Heart right ventricle (tissue), 16 donors: Measurements from ENCODE around the gene OLIG1. TPM values are rescaled to one million over a fixed set of nuclear protein-coding genes. Genes with fewer than 3 reads are reported as not detected.

ENCODE experiments used
- ATAC-seq, 8 donors: fragments of 200-7000 bp; cut with Tn5 transposase; one replicate each; pipeline ENCODE4 v1.9.1; 2020; ENCODE audit warnings: mild to moderate bottlenecking in 8 of 8, moderate library complexity in 8 of 8, moderate number of reproducible peaks in 1 of 8
- DNase-seq, 2 donors: peaks; one replicate each; pipeline ENCODE4 v3.0.0-alpha.2; 2020
- H3K27ac ChIP-seq, 10 donors: fragments of 200-600 bp; sonication (generic) in 2 of 10; one replicate each; pipeline versions ENCODE4 v1.5.0 to v1.8.0; 2020 to 2022; ENCODE audit warnings: mild to moderate bottlenecking in 3 of 10
- H3K27me3 ChIP-seq, 7 donors: fragments of 200-600 bp; one replicate each; pipeline ENCODE4 v1.8.0; 2021 to 2022; ENCODE audit warnings: mild to moderate bottlenecking in 2 of 7
- H3K36me3 ChIP-seq, 9 donors: fragments of 200-600 bp; sonication (generic) in 1 of 9; one replicate each; pipeline versions ENCODE4 v1.5.0 to v1.8.0; 2020 to 2022; ENCODE audit warnings: mild to moderate bottlenecking in 2 of 9
- H3K4me1 ChIP-seq, 9 donors: fragments of 200-600 bp; sonication (generic) in 1 of 9; one replicate each; pipeline versions ENCODE4 v1.5.0 to v1.8.0; 2020 to 2022; ENCODE audit warnings: mild to moderate bottlenecking in 4 of 9
- H3K4me3 ChIP-seq, 10 donors: fragments of 200-600 bp; sonication (generic) in 2 of 10; one replicate each; pipeline versions ENCODE4 v1.5.0 to v1.8.0; 2020 to 2022; ENCODE audit warnings: mild to moderate bottlenecking in 7 of 10, moderate library complexity in 2 of 10
- H3K9me3 ChIP-seq, 11 donors: fragments of 200-600 bp in 10 of 11; sonication (generic) in 2 of 11; one replicate each; pipeline versions ENCODE4 v1.5.0 to v1.8.0; 2013 to 2022; ENCODE audit warnings: mild to moderate bottlenecking in 2 of 11, control low read depth in 1 of 11, moderate library complexity in 1 of 11
- CTCF ChIP-seq, 9 donors: fragments of 200-600 bp; sonication (generic) in 2 of 9; IDR thresholded peaks; one replicate each; pipeline versions ENCODE4 v1.5.0 to v1.8.0; 2021 to 2022; ENCODE audit warnings: antibody characterized with exemption in 9 of 9, mild to moderate bottlenecking in 5 of 9, moderate library complexity in 1 of 9
- WGBS, 2 donors: extraction: QIAGEN DNeasy Blood & Tissue Kit; methylation state at CpG; one replicate each; pipeline ENCODE4 v1.1.7; 2013; ENCODE audit warnings: inconsistent platforms in 1 of 2; 5-methylcytosine and 5-hydroxymethylcytosine counted together
- intact Hi-C, 10 donors: fragments of 100-400 bp; cut with DNase I; formaldehyde crosslinking; loops; one replicate each; pipeline versions ENCODE4 v1.11.1 to v1.14.2; 2022
- polyA plus RNA-seq, 2 donors: library from polyadenylated mRNA; stranded (reverse); fragments of 200-250 nt; gene quantifications; one replicate each; pipeline ENCODE4 v1.2.3, GENCODE V29; 2013
- total RNA-seq, 10 donors: library from RNA; stranded (reverse); fragmentation: NEBNext Ultra II Directional in 3 of 10; extraction: Animal tissue kit (Norgen Biotek cat#: 25700) in 3 of 10; gene quantifications; one replicate each; pipeline versions ENCODE4 v1.2.1 to v1.2.4, GENCODE V29; 2021 to 2023
- donor health status: Arrhythmogenic right ventricular cardiomyopathy.
- donor health status: ischemic (EF 13 %, LVEDD 7.1; RV severe dilation, severe dysfunction).
- donor health status: healthy with polysubstance abuse.
- donor health status: DM: no; HTN: yes; CAD: no.
- donor health status: DM: no; HTN: no; CAD: no.
- donor health status: ischemic (EF 25% LVEDD 6.9; RV normal size, moderate dysfunction).
- donor health status: ischemic (EF 25% LVEDD 5.7; RV mildly dilated, moderate dysfunction).
- donor health status: healthy.
- donor health status: DM: yes; HTN: yes; CAD: no.
- donor health status: Ischemic cardiomyopathy.
- donor health status: ischemic (EF 35%, LVEDD 5.7; RV mildly dilated, moderate dysfunction).
- donor health status: nonischemic (EF 11% LVEDD 7.7; RV severe dilation, severe dysfunction).
- donor health status: DM: yes; HTN: yes; CAD: no.
- donor health status: PGD.
- donor health status: ischemic (EF 29% LVEDD 5.4; RV normal size, mild dysfunction).
- donor health status: nonischemic (EF 23%, LVEDD 6.1; RV moderate dilation, normal function).

OLIG1 gene
- total and polyA plus RNA-seq, 12 donors: 0.09 to 0.49 (median 0.12) TPM; not detected in 8

- WGBS, 2 donors: 14 to 18% methylated on average over 10 of the region's 10 CpGs
- no peak for ATAC-seq
- peaks cover 0 to 46% (median 25%) of the 10 kb centered on the region in 9 donors for H3K4me1 ChIP-seq
- no peak for TF ChIP-seq CTCF (IDR thresholded peaks at IDR 0.05)
- no peak overlapping the region for H3K27ac ChIP-seq
- DNase-seq: no peak
- no peaks in the 10 kb centered on the region for H3K9me3 ChIP-seq
- H3K27me3 ChIP-seq: peaks cover 71 to 100% (median 100%) of the 10 kb centered on the region in 7 donors
- H3K4me3 ChIP-seq: peak overlapping the region in 1 of 10 donors; percentile 2
- intact Hi-C loops: no loop called here
- peaks cover 0 to 6% (median 0%) of the 10 kb centered on the region in 9 donors for H3K36me3 ChIP-seq
Measured at GRCh38 chr21:33029975-33030461, 39.9 kb upstream of the OLIG1 start.

GRCh38 chr21:33030633-33031032, 39.3 kb upstream of the OLIG1 start:
- WGBS, 2 donors: 28 to 32% methylated on average over 6 of the region's 6 CpGs
- TF ChIP-seq CTCF (IDR thresholded peaks at IDR 0.05): no peak
- Histone ChIP-seq H3K4me3 (no peak overlapping the region), H3K27me3 (peaks cover 65 to 100% (median 100%) of the 10 kb centered on the region in 7 donors), H3K27ac (no peak overlapping the region), H3K9me3 (no peaks in the 10 kb centered on the region), H3K4me1 (peaks cover 0 to 39% (median 20%) of the 10 kb centered on the region in 9 donors), H3K36me3 (peaks cover 0 to 6% (median 0%) of the 10 kb centered on the region in 9 donors)
- intact Hi-C loops: no loop called here
- no peak for DNase-seq
- ATAC-seq: no peak

GRCh38 chr21:33031152-33031911, 38.6 kb upstream of the OLIG1 start:
- Histone ChIP-seq H3K4me1 (peaks cover 0 to 38% (median 17%) of the 10 kb centered on the region in 9 donors), H3K36me3 (peaks cover 0 to 6% (median 0%) of the 10 kb centered on the region in 9 donors), H3K27me3 (peaks cover 62 to 100% (median 99%) of the 10 kb centered on the region in 7 donors), H3K9me3 (no peaks in the 10 kb centered on the region), H3K27ac (no peak overlapping the region), H3K4me3 (no peak overlapping the region)
- intact Hi-C loops: no loop called here
- WGBS, 2 donors: 20 to 26% methylated on average over 10 of the region's 10 CpGs
- TF ChIP-seq CTCF (IDR thresholded peaks at IDR 0.05): no peak
- ATAC-seq: no peak
- DNase-seq: no peak

GRCh38 chr21:33032434-33033047, 37.4 kb upstream of the OLIG1 start:
- no peak for ATAC-seq
- TF ChIP-seq CTCF (IDR thresholded peaks at IDR 0.05): no peak
- H3K4me3 ChIP-seq: no peak overlapping the region
- H3K27ac ChIP-seq: no peak overlapping the region
- H3K36me3 ChIP-seq: no peaks in the 10 kb centered on the region
- intact Hi-C loops: no loop called here
- H3K4me1 ChIP-seq: peaks cover 0 to 39% (median 16%) of the 10 kb centered on the region in 9 donors
- H3K27me3 ChIP-seq: peaks cover 51 to 100% (median 98%) of the 10 kb centered on the region in 7 donors
- no peak for DNase-seq
- WGBS, 2 donors: 17 to 19% methylated on average over 10 of the region's 10 CpGs
- no peaks in the 10 kb centered on the region for H3K9me3 ChIP-seq
